ENCODE measurements around the gene LENG9.
A peak's percentile ranks its signal among the peaks of the same experiment; 100 is the strongest.

The LENG9 gene

DNA sequence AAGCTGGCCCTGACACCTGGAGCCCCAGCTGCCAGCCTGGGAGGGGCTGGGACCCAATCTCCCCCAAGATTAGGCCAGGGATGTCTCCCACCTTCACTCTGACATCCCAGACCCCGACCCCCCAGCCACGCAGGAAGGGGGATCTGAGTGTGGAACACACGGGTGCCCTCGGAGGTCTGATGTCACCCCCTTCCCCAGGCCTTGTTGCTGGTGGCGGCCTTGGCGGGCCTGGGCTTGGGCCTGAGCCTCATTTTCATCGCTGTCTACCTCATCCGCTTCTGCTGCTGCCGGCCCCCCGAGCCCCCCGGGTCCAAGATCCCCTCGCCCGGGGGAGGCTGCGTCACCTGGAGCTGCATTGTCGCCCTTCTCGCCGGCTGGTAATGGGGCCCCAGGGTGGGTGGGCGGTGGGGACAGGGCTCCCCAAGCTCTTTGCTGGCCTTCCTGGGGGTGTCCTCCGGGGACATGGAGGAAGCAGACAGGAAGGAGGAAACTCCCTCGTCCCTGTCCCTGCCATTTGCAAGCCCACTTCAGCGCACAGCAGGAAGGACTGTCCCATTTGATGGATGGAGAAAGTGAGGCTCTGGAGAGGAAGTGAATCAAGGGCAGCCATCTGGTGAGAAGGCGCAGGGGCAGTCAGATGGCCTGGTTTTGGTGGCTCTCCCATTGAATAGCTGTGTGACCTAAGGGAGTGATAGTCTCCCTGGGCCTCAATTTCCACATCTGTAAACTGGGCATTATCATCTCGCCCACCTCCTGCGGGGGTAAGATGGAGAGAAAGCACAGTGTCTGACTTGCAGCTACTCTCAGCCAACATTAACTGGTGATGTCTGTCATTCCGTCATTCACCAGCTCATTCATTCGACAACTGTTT lies 44.4 kb downstream of the LENG9 start:
- no peak for DNase-seq

DNA sequence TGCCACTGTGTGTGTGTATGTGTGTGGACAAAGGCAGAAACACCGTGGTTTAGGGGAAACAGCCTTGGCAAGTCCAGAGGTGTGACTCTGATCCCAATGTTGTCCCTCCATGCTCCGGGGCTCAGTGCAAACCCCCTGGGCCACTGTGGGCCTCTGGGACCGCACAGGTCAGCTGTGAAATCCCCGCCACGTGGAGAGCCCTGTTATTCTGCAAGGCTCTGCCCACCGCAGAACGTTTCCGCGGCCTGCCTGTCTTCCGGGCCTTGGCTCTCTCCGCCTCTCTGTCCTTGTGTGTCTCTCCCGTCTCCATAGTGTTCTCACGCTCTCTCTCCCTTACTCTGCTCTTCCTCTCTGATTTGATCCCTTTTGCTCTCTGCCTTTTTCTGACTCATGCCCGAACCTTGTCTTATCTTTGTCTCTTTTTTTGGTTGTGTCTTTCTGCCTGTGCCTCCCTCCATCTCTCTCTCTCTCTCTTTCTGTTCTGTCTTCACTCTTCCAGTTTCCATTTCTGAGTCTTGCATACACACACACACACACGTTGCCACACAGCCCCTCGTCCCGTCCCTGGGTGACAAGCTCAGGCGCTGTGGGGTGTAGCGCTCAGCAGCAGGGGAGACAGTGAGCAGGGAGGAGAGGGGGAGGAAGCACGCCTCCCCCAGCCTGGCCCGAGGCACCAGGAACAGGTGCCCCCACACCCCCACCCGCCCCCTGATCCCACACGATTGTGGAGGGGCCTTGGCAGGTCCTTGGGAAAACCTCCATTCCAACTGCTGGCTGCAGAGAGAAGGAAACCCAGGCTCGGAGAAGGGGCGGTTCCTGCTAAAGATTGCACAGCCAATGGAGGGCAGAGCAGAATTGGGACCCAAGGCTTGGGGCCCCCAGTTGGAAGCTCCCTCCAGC lies 45.3 kb downstream of the LENG9 start:
- no peak for DNase-seq

DNA sequence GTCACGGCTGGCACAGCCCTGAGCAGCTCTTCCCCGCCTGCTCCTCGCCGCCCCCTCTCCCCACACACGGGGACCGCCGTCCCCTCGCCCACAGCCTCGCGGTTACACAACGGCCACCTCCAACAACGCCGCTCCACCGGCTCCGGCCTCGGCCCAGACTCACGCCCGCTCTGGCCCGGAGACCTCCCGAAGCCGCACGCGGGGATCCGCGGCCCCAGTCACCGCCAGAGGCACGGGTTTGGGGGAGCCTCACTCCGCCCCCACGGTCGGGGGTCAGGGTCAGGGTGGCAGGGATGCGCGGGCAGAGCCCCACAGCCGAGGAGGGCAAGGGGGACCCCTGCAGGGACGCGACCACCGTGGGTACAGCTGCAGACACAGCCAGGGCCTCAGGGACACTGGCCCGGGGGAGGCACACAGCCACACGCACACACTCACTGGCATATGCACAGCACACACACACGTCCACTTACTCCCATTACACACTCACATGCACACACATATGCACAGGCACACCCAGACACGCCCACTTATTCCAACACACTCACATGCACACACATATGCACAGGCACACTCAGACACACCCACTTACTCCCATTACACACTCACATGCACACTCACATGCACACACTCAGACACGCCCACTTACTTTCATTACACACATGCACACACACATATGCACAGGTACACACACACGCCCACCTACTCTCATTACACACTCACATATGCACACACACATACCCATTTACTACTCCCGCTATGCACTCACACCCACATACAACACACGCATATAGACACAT lies 46.7 kb downstream of the LENG9 start:
- no peak for DNase-seq

DNA sequence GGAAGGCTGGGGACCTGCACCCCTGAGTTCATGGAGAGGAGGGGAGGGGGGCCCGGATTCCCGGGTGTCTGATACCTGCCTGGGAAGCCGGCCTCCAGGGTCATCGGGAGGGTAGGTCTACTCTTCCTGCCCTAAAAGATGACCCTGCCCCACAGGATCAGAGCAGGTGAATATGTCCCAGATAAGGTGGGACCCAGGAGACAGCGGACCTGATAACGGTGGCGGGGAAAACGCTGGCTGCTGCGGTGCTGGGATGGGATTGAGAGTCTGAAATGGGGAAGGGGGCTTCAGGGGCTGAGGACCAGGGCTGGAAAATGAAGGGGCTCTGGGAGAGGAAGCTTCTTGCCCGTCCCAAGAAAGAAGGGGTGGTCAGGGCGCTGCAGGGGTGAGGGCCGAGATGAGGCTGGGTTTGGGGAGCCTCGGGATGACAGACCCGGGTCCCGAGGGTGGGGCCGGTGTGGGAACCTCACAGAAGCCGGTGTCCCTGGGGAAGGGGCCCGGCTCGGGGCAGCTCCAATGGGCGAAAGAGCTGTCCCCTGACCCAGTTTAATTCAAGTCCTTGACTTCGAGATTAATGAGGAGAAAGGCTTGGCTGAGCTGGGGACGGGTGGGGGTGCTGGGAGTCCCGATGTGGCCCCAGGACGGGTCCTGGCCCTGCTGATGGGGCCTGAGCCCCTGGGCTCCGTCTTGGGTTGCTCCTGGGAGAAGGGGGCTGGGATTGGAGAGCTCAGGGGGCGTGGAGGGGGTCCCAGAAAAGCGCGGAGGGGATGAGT lies 47.5 kb downstream of the LENG9 start:
- DNase-seq, result no peak

DNA sequence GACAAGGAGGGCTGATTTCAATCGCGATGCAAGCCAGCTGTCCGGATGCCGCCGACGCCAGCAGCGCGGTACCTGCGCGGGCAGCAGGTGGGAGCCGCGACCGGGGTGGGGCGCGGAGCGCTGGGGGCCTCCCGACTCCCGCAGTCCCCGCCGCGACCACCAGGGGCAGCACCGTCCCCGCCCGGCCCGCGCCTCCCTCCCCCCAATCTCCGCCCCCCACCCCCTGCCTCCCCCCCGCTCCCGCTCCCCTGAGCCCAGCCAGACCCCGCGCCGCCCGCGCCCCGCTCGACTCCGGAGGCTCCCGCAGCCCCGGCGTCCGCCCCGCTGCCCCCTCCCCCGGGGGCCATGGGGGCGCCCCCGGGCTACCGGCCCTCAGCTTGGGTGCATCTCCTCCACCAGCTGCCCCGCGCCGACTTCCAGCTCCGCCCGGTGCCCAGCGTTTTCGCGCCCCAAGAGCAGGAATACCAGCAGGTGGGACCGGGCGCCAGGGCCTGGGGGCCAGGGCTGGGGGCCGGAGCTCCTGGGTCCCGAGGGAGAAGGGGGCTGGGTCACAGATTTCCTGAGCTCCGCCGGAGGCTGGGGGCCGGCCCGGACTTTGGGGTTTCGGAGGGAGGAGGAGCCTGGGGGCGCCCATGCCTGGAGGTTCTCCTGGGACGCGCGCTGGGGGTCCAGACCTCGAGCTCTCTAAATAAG lies 48.2 kb downstream of the LENG9 start, which contains the start of gene TTYH1:
TSS of gene TTYH1 (plus strand) at position 257 of the 693 bp plus-strand sequence. CDS start at position 346, 89 bp downstream.
- peak; percentile 54 for DNase-seq

DNA sequence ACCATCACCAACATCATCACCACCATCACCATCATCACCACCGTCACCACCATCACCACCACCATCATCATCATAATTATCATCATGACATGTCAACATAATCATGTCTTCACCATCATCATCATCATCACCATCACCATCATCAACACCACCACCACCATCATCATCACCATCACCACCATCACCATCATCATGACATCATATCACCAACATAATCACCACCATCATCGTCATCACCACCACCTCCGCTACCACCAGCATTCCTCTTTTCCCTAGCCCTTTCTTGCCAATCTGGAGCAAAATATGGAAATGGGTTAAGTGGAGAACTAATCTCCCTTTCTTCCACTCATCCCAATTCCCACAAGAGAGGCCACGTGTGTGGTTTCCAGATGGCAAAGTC lies 49.4 kb downstream of the LENG9 start:
- DNase-seq, result no peak

DNA sequence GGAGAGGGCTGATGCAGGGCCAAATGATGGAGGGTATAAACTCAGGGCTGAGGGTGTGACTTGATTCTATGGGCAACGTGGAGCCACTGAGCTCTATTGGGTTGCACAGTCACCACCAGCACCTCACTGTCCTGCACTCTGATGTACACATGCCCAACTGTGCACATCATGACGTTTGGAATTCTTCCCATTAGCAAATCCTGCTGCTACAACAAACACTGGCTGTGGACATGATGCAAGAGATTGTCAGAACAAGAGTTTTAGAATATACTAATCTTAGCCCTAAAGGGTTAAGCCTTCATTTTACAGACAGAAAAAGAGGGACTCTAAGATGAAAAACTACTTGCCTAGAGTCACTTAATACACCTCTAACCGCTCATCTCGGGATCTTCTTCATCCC lies 50.7 kb downstream of the LENG9 start:
- DNase-seq, result no peak
